ENCODE measurements around the gene RARB.

RARB gene

DNA sequence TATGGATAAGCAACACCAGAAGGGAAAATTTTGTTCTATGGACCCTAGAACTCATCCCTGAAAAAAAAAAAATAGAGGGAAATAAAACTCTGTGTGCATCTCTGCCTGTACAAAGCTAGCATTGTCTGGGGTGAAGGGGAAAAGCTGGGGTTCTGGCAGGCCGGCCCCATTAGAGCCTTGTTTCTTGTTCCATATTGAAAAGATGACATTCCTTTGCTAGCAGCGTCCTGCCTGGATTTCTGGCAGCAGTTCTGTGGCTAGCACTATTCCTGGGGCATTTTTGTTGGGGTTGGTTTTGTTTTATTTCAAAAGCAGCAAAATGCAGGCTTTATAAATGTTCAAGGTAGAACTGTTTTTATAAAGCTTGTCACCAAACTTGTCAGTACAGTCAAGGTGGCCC is 45.2 kb downstream of the RARB start:
- no peak for DNase-seq

DNA sequence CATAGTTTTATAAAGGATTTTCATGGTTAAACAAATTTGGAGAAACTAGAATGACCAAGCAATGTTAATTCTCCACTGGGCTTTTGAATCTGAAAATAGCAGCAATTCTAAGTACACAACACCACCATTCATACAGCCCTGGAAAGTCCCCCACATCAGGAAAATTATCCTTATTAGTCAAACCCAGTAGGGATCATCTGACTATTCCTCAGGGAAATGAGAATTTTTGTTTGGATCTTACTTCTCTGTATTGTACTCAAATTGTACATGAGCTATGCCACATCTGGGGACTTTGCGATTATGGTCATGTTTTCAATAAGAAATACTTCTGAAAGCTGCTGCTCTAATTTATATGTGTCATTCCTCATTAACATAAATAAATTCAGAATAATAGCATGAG is 46.0 kb downstream of the RARB start:
- no peak for DNase-seq

DNA sequence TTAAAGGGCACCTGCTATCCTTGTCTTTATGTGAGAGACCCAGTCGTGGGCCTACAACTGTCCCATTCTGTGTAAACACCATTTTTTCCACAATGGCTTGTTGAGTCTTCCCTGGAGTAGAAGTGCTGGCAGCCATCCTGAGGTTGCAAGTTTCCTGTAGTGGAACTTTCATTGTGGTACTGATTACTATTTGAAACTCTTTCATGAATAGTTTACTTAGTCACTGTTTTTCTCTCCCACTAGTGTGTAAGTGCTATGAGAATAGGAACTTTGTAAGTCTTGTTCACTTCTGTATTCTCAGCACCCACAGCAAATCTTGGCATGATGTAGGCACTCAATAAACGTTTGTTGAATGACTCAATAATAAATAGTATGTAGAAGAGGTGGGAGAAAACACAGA is 48.6 kb downstream of the RARB start:
- no peak for DNase-seq

DNA sequence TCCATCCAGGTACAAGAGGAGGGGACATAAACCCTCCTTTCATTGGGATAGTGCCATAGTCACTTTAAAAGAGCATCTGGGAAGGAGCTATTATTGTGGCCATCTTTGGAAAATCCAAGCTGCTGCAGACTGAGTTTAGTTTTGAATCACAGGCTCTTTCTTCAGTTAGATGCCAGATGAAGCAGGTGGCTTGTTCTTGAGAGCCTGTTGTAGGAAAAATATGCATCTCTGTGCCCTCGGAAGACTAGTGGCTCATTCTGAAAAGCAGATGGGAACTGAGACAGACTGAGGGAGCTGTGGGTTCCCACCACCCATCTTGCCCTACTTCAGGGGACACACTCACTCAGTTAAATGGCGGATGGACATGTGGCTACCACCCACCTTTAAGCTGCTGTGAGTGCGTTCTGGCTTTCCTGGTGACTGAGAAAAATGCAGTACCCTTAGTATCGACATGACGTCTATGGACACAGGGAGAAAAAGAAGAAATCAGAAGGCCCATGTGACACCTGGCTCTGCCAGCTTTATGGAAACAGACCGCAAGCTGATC is 50.2 kb downstream of the RARB start:
- no peak for DNase-seq

DNA sequence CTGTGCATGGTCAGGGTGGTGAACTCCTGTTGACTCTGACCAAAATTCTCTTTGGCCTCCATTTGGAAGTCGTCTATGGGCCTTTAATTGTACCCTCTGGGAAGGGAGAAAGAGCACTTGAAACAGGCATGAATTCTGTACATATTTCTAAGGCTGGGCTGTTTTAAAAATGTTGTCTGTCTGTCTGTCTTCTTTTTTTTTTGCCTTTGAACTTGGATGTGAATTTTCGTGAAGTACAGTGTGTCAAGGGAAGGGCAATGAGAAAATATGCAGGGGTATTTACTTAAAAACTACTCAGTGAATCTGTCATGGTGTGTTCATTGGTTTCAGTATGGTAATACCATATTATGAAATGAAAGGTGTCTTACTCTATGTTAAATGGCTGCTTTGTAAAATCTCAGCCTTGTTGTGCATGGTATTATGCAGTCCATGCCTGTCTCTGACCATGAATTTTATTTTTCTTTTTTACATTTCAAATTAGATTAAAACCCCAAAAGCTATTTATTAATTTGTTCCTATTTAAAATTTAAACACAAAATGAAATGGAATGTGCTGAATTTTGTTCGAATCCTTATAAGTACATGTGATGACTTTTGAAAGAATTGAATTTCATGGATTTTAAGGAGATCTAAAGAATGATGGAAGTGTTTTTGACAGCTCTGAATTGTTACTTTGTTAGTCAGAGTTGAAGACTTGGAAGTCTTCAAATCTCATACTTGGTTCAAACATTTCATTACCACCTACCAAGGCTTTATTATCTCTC is 51.1 kb downstream of the RARB start:
- no peak for DNase-seq

DNA sequence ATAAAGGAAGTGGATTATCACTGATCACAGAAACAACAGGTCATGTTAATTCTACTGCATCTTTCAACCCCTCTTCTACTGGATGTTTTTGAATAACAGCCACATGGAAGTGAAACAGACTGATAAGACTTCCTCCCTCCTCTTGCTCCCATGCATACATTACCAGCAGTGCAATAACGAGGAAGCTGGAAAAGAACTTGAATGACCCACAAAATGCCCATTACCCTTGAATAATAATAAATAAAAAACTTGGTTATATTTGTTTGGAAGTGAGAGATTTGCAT is 51.6 kb downstream of the RARB start:
- no peak for DNase-seq

DNA sequence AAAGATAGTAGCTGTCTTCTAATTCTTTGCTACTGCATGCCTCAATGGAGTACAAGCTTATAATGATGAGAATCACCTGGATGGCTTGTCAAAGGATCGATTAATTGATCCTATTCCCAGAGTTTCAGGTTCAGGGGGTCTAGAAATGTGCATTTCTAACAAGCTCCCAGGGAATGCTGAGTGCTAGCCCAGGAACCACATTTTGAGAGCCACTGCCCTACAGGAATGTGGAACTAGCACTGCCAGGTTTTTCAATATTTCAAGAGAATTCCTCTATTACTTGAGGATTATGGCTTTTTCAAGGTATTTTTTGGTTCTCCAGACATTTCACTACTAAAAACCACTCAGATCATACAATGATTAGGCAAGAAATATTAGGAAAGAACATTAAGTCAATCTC is 52.7 kb downstream of the RARB start:
- DNase-seq, result no peak

DNA sequence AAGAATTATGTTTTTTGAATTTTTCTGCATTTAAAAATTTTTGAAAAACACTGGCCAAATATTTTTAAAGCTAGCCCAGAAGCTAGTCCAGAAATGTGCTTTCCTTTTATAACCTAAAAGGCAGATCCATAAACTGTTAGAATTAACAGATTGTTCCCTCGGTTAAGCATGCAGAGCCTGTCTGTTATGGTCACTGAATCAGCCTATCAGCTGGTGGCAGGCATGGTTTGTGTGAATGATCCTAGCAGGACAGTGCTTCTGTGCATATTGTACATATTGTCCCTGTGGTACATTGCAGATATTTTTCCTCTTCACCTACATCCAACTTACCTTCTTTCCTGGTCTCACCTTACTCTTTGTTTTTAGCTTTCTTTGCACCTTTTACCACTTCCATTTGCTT is 53.3 kb downstream of the RARB start:
- DNase-seq, result no peak

DNA sequence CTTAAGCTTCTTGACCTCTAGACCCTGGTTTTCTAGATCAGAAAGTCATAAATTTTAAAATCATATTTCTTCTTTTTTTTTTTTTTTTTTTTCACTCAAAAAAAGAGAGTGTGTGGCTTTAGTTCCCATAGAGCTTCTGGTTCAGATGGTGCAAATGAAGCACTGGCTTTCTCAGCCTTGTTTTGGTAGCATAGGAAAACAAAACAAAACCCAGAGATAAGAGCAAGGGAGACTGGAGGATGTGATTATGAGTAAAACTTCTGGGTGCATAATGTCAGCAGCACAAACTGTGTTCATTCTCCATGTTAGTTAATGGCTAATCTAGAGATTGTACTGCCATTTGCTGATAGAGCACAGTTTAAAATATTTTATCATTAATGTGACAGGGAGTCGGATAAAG is 55.4 kb downstream of the RARB start:
- no peak for DNase-seq

DNA sequence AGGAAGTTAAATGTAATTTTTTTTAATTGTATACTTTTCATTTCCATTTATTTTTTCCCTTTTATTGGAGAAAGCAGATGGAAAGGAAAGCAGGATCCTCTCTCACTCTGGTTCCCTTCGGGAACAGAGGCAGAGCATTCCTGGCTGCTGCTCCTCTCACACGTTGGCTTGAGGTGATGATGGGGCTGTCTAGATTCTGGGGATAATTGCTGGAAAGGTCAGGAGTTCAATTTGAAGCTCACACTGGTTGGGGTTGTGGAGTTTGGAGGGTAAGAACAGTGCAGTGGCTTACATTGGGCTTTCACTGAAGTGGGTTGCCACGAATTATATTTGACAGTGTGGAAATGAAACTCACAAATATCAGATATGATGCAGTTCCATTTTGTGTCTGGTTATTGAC is 57.6 kb downstream of the RARB start:
- no peak for DNase-seq

DNA sequence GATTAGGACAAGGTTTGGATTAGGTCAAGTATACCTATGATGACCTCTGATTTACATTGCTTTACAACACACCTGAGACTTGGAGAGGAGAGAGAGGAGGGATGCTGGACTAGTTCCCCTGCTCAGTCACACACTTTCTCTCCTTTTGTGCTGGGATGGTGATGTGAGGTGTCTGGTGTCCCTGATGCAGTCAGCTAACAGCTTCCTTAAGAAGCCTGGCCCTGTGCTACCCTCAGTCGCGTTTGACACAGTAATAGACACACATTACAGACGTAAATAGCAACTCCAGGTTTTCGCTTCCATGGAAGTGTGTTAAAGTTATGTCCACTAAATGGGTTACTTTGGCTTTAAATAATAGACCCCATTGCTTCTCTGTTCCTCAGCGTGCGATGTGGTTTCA is 58.9 kb downstream of the RARB start:
- no peak for DNase-seq

DNA sequence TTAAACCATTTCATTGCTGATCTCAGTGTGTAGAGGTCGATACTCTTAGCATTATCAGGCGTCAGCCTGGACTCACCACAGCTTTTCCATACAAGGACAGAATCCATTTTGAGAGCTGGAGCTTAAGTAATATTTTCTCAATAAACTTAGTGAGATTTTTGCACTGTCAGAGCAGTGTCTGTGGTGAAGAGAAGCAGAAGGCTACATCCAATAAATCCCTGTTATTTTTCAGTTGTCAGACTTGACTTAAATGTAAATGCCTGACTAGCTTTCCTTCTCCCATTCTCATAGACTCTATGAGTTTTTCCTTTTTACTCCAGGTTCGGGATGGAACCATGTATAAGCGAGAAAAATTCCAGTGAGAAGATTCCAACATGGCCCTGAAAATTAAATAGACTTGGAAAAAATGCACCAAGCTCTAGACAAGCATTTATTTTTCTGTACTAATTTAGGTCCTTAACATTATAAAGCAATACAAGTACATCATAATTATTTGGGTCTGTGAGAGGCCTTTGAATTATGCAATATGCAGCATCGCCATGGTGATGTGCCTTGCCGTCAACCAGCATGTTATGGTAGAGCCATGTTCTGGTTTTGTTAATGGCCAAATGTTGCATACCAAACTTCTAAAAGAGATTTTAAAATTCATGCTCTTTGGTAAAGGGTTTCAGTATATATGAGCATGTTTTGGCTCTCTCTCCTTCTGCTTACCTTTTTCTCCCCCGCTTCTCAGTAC is 62.0 kb downstream of the RARB start:
- DNase-seq, result no peak

DNA sequence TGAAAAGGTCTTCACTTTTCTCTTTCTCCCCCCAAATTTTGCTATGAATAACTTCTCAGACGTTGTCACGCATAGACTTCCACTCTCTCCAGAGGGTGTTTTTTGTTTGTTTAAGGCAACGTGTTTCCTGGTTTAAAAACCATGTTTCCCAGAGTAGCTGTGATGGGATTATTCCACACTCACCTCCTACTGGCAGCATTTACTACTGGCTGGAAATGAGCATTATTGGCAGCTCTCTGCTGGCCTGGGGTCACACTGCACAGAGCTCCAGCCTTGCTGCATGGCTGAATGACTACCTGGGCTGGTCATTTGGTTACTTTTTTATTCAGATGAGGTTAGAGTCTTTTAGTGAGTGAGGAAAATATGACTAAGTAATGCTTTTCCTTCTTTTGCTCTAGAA is 65.2 kb downstream of the RARB start:
- DNase-seq, result no peak

DNA sequence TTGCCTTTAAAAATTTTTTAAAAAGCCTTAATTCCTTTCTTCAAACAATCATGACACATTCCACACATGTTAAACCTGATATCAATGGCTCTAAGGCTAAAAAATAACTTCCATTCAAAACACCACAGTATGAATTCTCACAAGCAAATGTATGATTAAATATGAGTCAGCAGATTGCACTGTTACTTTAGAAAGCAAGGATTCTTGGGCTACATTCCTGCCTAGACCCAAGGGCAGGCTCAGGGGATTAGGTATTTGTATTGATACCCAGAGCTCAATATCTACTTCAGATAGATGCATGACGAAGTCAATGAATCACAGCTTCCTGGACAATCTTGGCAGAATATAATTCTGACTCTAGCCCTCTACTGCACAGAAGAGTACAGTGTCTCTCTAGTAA is 65.7 kb downstream of the RARB start:
- no peak for DNase-seq

DNA sequence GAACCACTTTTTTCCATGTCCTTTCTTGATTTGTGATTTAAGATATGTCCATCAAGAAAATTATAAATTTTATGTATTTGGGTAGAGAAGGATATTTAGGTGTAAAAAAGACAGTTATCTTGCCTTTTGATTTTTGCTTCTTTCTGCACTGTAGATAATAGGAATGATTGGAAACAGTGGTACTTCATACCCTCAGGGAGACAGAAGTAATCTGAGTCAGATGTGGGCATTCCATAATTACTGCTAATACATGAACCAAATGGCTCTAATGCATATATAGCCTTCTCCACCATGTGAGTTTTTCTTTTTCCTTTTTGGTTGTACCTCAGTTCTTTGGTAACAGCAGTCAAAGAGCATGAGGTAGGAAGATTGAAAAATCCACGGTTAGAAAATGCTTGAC is 67.2 kb downstream of the RARB start:
- no peak for DNase-seq

DNA sequence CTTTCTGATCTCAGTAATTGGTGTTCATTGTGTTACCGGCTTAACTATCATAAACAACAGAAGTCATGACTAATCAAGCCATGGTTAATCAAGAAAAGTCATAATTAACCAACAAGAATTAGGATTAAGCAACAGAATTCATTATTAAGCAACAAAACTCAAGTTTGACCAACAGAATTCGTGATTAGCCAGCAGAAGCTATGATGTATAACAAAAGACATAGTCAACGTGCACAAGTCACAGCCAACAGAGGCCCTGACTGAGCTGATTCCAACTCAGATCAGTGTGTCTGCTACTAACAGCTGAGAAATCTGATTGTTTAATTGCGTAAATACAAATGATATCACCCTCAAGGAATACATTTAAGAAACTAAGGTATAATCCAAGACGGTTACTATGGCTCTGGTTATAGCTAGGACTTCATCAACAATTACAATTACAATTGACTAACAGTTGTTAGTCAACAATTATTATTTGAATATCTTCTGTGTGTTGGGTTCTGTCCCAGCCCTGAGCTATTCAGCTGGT is 67.7 kb downstream of the RARB start:
- DNase-seq, result no peak

DNA sequence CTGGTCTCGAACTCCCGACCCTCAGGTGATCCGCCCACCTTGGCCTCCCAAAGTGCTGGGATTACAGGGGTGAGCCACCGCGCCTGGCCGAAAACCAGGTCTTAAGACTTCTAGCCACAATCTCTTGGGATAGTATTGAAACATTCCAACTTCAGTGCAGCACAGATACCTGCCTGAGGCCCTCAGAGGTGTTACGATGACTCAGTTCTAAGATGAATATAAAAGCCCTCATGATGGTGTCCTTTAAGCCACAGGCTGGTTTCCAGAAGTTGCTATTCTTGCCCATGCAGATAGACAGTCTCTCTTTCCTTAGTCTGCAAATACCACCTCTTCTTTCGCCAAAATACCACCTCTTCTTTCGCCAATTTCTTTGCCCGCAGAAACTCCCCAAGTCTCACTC is 69.0 kb downstream of the RARB start:
- no peak for DNase-seq

DNA sequence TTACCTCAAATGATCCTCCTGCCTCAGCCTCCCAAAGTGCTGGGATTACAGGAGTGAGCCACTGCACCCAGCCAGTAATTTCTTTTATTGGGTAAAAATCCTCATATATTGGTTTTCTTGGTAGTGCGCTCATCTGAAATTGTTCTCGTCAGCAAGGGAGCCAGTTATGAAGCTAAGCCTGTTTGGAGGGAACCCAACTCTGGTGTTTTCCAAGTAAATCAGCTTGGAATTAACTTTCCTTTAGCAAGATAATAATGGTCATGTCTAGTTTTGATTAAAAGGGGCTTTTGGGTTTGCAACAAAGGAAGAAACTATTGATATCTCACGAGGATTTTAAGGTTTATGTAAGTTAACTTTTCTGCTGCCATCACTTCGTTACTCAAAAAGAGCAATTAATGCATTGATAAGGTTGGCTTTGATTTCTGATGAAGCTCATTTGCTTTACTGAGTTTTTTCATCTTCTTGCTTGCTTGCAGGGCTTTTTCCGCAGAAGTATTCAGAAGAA is 72.7 kb downstream of the RARB start:
- no peak for DNase-seq

DNA sequence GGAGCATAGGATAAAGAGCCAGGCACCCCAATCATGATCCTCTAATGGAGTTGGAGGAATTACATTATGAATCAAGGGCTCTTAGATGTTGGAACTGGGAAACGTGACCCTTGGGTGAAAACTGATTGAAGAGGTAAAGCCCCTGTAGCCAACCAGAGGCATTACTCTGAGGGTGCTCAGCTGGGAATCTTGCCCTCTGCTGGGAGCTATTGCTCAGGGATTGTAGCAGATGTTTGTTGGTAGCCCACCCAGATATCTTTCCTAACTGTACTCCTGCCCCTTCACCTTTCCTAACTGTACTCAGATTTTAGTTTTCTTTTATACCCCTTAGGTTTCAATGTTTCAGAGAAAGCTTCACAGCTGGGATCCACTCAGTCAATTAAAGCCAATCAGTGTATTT is 74.2 kb downstream of the RARB start:
- DNase-seq, result no peak

DNA sequence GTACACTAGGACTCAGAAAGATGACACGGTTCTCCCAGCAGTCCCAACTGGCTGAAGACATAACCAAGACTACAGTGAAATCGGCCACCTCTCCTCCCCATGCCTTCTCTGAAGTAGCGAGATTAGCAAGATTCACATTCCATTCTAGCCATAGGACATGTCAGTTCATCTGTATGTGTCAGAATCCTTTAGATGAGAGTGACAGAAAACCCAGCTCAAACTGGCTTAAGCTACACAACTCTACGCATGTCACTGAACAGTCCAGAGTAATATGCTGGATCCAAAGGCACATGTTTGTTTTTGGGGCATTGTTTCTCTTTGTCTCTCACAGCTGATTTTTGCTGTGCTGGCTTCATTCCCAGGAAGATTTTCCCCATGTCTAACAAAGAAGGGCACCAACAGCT is 75.8 kb downstream of the RARB start:
- DNase-seq, result no peak

DNA sequence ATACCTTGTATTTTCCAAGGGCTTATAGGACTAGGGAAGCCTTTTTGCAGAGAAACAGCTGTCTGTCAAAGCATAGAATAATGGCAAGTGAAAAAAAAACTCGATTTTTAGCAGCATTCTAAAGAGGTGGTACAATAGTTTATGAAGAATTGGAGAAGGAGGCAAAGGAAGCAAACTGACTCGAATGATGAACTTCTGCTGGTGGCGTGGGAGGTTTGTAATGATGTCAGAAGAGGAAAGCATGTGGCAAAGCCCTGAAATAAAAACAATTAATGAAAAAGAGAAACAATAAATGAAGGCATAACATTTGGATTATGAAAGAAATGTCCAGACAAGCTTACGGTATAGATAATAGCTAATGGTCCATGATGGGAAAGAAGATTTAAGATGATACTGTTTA is 77.5 kb downstream of the RARB start:
- DNase-seq, result no peak

DNA sequence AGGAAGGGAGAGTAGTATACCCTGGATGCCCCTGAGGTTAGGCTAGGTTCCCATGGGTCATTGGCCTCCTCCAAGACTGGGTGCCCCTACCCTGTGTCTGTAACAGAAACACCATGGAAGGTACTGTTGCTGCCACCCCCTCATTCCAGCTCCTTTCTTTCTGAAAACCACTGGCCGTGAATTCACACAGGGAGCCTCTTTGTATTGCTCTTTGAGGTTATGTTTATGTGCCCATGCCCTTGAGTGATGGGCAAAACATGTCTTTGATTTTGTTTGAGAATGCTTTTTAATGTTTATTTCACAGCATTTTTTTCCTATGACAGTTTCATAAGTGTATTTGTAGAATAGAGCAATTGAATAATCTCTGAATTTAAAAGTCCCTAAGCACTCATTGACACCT is 79.7 kb downstream of the RARB start:
- DNase-seq, result no peak

DNA sequence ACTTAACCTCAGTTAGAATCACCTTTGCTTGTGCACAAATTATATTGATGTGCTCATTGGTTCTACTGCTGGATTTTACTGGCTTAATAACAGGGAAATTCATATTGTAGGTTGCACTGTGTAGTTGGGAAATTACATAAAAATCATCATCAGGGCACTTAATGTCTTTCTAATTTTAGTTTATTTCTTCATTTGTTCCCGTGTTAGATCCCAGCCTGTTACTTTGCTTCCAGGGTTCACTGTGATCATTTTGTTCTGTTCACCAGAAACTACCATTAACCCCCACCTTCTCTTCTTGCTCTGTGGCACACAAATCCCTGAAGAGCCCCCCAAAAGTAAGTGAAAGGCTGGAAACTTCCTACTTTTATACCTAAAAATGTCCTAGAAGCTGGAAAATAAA is 80.4 kb downstream of the RARB start:
- DNase-seq, result no peak

DNA sequence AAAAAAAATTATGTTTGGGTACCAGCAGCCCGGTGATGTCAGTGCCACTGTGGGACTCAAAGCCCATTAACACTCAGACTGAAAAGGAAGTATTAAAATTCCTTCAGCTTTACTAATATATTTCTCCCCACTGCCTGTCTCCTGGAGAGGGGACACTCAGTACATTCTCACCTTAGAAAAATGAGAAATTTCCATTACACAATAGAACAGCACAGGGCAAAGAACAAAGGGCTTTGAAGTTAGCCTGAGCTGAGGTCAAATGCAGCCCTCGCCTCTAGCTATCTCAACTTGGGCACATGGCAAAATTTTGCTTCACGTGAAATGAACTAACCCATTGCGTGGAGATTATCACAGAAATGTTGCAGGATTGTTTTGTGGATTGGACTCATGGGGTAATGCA is 80.8 kb downstream of the RARB start:
- DNase-seq, result no peak
